ENCODE data around the gene ZG16B. TPM values are rescaled to one million over a fixed set of nuclear protein-coding genes. Genes with fewer than 3 reads are reported as not detected.

The ZG16B gene
- total and polyA plus RNA-seq, 2 donors (not counting 1 experiment from before 2014, with no cell fraction given) = not detected

- Histone ChIP-seq H4K20me1 (ENCODE audit: control insufficient read depth, insufficient read depth, low read length, poor library complexity, severe bottlenecking) (no peaks in the 10 kb centered on the region), H3K4me2 (replicated peaks; ENCODE audit: low read depth, low read length, poor library complexity, severe bottlenecking) (peak overlapping the region; percentile 40), H2AFZ (ENCODE audit: insufficient read depth, low read depth, low read length, poor library complexity, severe bottlenecking) (peak overlapping the region; percentile 28), H3K27me3 (replicated peaks in 1 of 4; ENCODE audit: control extremely low read depth in 1 of 4, control insufficient read depth in 3 of 4, insufficient read depth in 4 of 4, low read length in 3 of 4) (peaks cover 0 to 2% (median 0%) of the 10 kb centered on the region in 4 experiments), H3K36me3 (replicated peaks in 1 of 2; ENCODE audit: control extremely low read depth in 1 of 2, control insufficient read depth in 1 of 2, extremely low read depth in 1 of 2, insufficient read depth in 2 of 2, low read length in 1 of 2) (no peaks in the 10 kb centered on the region), H3K9me3 (ENCODE audit: control extremely low read depth in 1 of 3, control insufficient read depth in 2 of 3, insufficient read depth in 1 of 3, low read length in 2 of 3) (peaks cover 0 to 3% (median 0%) of the 10 kb centered on the region in 3 donors), H3K4me1 (ENCODE audit: control insufficient read depth in 2 of 2, insufficient read depth in 2 of 2, low read length in 2 of 2) (peaks cover 0 to 5% of the 10 kb centered on the region in 2 donors), H3K79me2 (ENCODE audit: control insufficient read depth, insufficient read depth, low read length) (no peaks in the 10 kb centered on the region), H3K4me3 (ENCODE audit: control extremely low read depth in 1 of 5, extremely low read depth in 1 of 5, insufficient read depth in 1 of 5, low read depth in 2 of 5, low read length in 4 of 5) (no peak overlapping the region), H3K9ac (ENCODE audit: low read length) (no peak overlapping the region), H3K27ac (ENCODE audit: low read length in 2 of 2) (no peak overlapping the region)
- peak; percentile 100 for ATAC-seq (ENCODE audit: low read depth)
- no peak for TF ChIP-seq EZH2 (IDR thresholded peaks at IDR 0.05; ENCODE audit: borderline replicate concordance, insufficient read depth, low read depth, low read length, poor library complexity, severe bottlenecking)
- peak; percentile 94 for TF ChIP-seq CTCF (IDR thresholded peaks at IDR 0.05)
- Mint-ChIP-seq H3K4me3 (no peak overlapping the region), H3K27me3 (peaks cover 13% of the 10 kb centered on the region), H3K9me3 (ENCODE audit: insufficient read depth) (no peaks in the 10 kb centered on the region), H3K27ac (peak overlapping the region; percentile 53), H3K4me1 (peaks cover 2% of the 10 kb centered on the region)
- DNase-seq = peak; percentile 86
- CTCF ChIA-PET = interaction anchor here (0.6 to 6.1 kb wide), 10 partner anchors 8 to 1228 kb away, joined by 4 to 61 read pairs (median 5); partner anchors contain the start of genes FLYWCH1 and FLYWCH2
- 0% methylated on average over 10 of the region's 25 CpGs for WGBS (ENCODE audit: insufficient coverage)
- POLR2A ChIA-PET = interaction anchor here (0.7 kb wide), 1 partner anchor 34 kb away, joined by 5 read pairs; no protein-coding TSS in a partner anchor
- intact Hi-C loops (cut with micrococcal nuclease) = loop anchor here (1.0 kb wide), 4 partner anchors 8 to 52 kb away; partner anchors contain the start of gene FLYWCH2
Observed at GRCh38 chr16:2874912-2875362, 44.8 kb downstream of the ZG16B start.

- 96% methylated on average over 4 of the region's 6 CpGs for WGBS (ENCODE audit: insufficient coverage)
- Histone ChIP-seq H3K9ac (ENCODE audit: low read length) (no peak overlapping the region), H3K36me3 (replicated peaks in 1 of 2; ENCODE audit: control extremely low read depth in 1 of 2, control insufficient read depth in 1 of 2, extremely low read depth in 1 of 2, insufficient read depth in 2 of 2, low read length in 1 of 2) (no peaks in the 10 kb centered on the region), H3K4me3 (ENCODE audit: control extremely low read depth in 1 of 5, extremely low read depth in 1 of 5, insufficient read depth in 1 of 5, low read depth in 2 of 5, low read length in 4 of 5) (no peak overlapping the region), H3K4me1 (ENCODE audit: control insufficient read depth in 2 of 2, insufficient read depth in 2 of 2, low read length in 2 of 2) (peaks cover 6 to 14% of the 10 kb centered on the region in 2 donors), H2AFZ (ENCODE audit: insufficient read depth, low read depth, low read length, poor library complexity, severe bottlenecking) (no peak overlapping the region), H4K20me1 (ENCODE audit: control insufficient read depth, insufficient read depth, low read length, poor library complexity, severe bottlenecking) (no peaks in the 10 kb centered on the region), H3K27ac (ENCODE audit: low read length in 2 of 2) (no peak overlapping the region), H3K27me3 (replicated peaks in 1 of 4; ENCODE audit: control extremely low read depth in 1 of 4, control insufficient read depth in 3 of 4, insufficient read depth in 4 of 4, low read length in 3 of 4) (peaks cover 0 to 2% (median 0%) of the 10 kb centered on the region in 4 experiments), H3K9me3 (ENCODE audit: control extremely low read depth in 1 of 3, control insufficient read depth in 2 of 3, insufficient read depth in 1 of 3, low read length in 2 of 3) (peaks cover 0 to 7% (median 0%) of the 10 kb centered on the region in 3 donors), H3K4me2 (replicated peaks; ENCODE audit: low read depth, low read length, poor library complexity, severe bottlenecking) (no peak overlapping the region), H3K79me2 (ENCODE audit: control insufficient read depth, insufficient read depth, low read length) (peaks cover 10% of the 10 kb centered on the region)
- H3K27me3 Mint-ChIP-seq = peaks cover 6% of the 10 kb centered on the region
- POLR2A ChIA-PET = interaction anchor here (1.0 kb wide), 1 partner anchor 47 kb away, joined by 4 read pairs; no protein-coding TSS in a partner anchor
- intact Hi-C loops (cut with micrococcal nuclease) = loop anchor here (5.0 kb wide), 3 partner anchors 102 to 242 kb away; partner anchors contain the start of gene PKMYT1
- H3K4me1 Mint-ChIP-seq = peaks cover 12% of the 10 kb centered on the region
- H3K9me3 Mint-ChIP-seq (ENCODE audit: insufficient read depth) = no peaks in the 10 kb centered on the region
- H3K4me3 Mint-ChIP-seq = no peak overlapping the region
- CTCF ChIA-PET = interaction anchor here (1.1 to 6.1 kb wide), 4 partner anchors 12 to 39 kb away, joined by 3 to 61 read pairs (median 10); partner anchors contain the start of gene FLYWCH1
- no peak overlapping the region for H3K27ac Mint-ChIP-seq
- ATAC-seq (ENCODE audit: low read depth) (no peak), DNase-seq (no peak)
- TF ChIP-seq EZH2 (IDR thresholded peaks at IDR 0.05; ENCODE audit: borderline replicate concordance, insufficient read depth, low read depth, low read length, poor library complexity, severe bottlenecking) (no peak), CTCF (IDR thresholded peaks at IDR 0.05) (no peak)
Observed at GRCh38 chr16:2879854-2880508, 49.9 kb downstream of the ZG16B start.
